RWPE1 (cell line): Measurements from ENCODE around the gene AKT1.

Experiments used
- CTCF ChIA-PET: fragments of 350-600 bp; sonication (Branson Sonifier 250); formaldehyde crosslinking; extraction: SDS; loops from one replicate; lab custom pipeline; 2021; lab: Yijun Ruan, JAX
- POLR2A ChIA-PET: fragments of 400-600 bp; formaldehyde crosslinking; extraction: SDS; loops from one replicate; lab custom pipeline; 2020; ENCODE audit warnings: antibody characterized with exemption; ENCODE audit not compliant: low non-redundant PET; lab: Yijun Ruan, JAX
- DNase-seq: peaks from one replicate; pipeline ENCODE4 v3.0.0; 2012; ENCODE audit warnings: low spot score
- H3K27ac ChIP-seq: fragments of 450-650 bp; 2 replicates; pipeline ENCODE4 v1.5.1; 2017
- TF ChIP-seq, protein P1 (sequence below): fragments of 450-650 bp; conservative IDR thresholded peaks from 2 replicates; pipeline ENCODE4 v1.5.1; 2017; ENCODE audit warnings: low read depth, mild to moderate bottlenecking

The AKT1 gene

DNA sequence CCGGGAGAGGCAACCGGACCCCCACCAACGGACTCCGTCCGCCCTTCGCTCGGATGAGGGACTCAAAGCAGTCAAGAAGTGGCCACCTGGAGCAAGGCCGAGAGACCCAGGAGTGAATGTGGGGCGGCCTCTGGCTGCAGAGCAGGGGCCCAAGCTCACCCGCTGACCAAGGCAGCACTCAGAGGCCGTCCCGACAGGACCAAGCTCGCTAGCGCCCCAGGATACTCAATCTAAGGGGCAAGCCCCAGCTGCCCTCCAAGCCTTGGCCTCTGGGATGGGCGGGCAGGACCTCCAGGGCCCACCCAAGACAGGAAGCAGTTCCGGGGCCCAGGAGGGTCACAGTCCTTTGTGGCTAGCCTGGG is 936 bp downstream of the AKT1 start:
- peak; percentile 31 for DNase-seq
- TF ChIP-seq, protein P1, sequence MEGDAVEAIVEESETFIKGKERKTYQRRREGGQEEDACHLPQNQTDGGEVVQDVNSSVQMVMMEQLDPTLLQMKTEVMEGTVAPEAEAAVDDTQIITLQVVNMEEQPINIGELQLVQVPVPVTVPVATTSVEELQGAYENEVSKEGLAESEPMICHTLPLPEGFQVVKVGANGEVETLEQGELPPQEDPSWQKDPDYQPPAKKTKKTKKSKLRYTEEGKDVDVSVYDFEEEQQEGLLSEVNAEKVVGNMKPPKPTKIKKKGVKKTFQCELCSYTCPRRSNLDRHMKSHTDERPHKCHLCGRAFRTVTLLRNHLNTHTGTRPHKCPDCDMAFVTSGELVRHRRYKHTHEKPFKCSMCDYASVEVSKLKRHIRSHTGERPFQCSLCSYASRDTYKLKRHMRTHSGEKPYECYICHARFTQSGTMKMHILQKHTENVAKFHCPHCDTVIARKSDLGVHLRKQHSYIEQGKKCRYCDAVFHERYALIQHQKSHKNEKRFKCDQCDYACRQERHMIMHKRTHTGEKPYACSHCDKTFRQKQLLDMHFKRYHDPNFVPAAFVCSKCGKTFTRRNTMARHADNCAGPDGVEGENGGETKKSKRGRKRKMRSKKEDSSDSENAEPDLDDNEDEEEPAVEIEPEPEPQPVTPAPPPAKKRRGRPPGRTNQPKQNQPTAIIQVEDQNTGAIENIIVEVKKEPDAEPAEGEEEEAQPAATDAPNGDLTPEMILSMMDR: no peak
- POLR2A ChIA-PET: interaction anchor here (0.9 kb wide), 1 partner anchor 31 kb away, joined by 4 read pairs; no protein-coding TSS in a partner anchor
- CTCF ChIA-PET: interaction anchor here (0.6 to 2.4 kb wide), 4 partner anchors 26 to 115 kb away, joined by 3 to 10 read pairs (median 4); no protein-coding TSS in a partner anchor
- H3K27ac ChIP-seq: peak overlapping the region; percentile 84

DNA sequence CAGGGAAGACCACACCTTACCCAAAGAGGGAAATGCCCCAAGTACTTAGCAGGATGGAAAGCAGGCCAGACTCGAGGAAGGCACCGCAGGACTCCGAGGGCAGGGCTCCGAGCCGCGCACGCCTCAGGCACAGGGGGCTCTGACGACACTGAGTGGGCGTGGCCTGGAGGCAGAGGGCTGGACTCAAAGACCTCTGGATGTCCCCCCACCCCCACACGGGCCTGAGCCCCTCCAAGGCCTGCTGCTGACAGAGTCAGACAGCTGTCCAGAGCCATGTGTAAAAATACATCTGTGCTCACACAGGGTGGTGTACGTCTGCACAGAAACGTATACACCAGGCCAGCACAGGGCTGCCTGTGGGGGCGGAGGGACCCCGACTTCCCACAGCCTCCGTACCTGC is 1.4 kb downstream of the AKT1 start:
- H3K27ac ChIP-seq: peak overlapping the region; percentile 84
- ChIA-PET CTCF (interaction anchor here (0.7 to 2.4 kb wide), 3 partner anchors 25 to 115 kb away, joined by 3 to 10 read pairs (median 3); no protein-coding TSS in a partner anchor), POLR2A (interaction anchor here (0.9 kb wide), 1 partner anchor 32 kb away, joined by 4 read pairs; no protein-coding TSS in a partner anchor)
- TF ChIP-seq, protein P1: no peak
- DNase-seq: peak; percentile 66

DNA sequence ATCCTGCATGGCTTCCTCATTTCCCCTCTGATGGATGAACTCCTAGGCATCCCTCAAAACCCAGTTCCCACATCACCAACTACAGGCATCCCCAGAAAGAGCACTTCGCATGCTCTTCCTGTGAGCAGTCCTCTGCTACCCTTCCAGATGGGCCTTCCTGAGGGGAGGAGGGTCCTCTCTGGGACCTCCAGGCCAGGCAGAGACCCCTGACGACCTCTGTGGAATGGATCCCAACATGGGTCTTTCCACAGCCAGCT is 1.9 kb downstream of the AKT1 start:
- TF ChIP-seq, protein P1: no peak
- ChIA-PET POLR2A (no interaction called here), CTCF (no interaction called here)
- DNase-seq: no peak
- peak overlapping the region; percentile 84 for H3K27ac ChIP-seq

DNA sequence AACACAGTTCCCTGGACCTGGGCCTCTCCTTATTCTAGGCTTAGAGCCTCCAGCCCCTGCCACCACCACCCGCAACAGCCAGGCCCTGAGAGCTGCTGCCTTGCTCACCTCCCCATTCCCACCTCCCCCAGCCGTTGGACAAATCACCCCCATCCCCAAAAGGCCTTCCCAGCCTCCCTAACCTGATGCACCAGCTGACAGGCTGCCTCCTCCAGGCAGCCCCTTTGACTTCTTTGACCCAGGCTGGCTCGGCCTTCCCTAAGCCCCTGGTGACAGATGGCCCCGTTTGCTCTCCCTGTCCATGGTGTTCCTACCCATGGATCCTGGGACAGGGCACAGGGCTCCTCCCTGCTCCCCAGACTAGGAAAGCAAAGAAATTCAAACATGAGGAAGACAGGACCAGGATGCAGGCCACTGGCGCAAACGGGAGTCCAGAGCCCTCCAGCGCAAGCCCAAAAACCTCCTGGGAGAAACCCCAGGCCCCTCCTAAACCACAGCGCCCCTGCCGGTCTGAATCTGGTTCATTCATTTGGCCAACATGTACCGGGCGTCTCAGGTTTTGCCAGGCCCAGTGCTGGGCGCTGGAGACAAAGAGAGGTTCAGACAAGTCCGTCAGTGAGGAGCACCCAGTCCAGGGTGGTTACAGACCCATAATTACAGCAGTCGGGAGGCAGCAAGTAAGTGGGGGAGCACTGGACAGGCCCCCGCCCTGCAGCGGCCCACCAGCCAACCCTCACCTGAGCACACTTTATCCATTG is 2.4 kb downstream of the AKT1 start:
- H3K27ac ChIP-seq: peak overlapping the region; percentile 84
- CTCF ChIA-PET: no interaction called here

DNA sequence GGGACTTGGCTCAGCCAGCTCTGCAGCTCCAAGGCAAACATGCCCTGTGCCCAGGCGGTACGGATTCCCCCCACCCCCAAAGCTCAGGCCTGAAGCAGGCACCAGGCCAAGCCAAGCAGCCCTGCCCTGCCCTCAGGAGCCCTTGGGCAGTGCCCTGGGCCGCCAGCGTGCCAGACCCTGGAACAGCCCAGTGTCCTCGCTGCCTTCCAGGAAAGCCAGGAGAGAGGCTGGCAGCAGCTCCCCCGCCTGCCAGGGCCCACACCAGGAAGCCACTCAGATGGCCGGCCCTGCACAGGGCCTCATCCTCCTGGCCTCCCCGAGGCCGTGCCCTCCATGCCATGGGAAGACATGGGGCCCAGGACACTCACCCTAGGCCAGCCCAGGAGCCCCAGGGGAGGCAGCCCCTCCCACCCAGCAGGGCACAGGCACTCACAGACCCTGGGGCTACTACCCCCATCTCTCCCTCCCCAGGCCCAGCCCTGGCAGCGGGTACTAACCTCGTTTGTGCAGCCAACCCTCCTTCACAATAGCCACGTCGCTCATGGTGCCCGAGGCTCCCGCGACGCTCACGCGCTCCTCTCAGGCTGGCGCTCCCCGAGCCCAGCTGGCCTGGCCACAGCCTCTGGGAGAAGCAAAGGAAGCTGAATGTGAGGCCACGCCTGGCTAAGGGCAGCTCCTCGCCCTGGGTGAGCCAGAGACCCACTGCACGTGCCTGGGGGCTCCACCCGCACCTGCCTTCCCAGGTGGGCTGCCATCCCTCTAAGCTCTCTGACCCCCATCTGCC is 3.3 kb downstream of the AKT1 start:
- CTCF ChIA-PET: interaction anchor here (0.6 kb wide), 1 partner anchor 23 kb away, joined by 6 read pairs; no protein-coding TSS in a partner anchor
- POLR2A ChIA-PET: no interaction called here
- no peak for DNase-seq
- peak overlapping the region; percentile 84 for H3K27ac ChIP-seq
- TF ChIP-seq, protein P1: no peak

More for the DNA sequence above, 2.4 kb downstream of the AKT1 start:
- no peak for DNase-seq
- POLR2A ChIA-PET: no interaction called here
- TF ChIP-seq, protein P1: no peak

DNA sequence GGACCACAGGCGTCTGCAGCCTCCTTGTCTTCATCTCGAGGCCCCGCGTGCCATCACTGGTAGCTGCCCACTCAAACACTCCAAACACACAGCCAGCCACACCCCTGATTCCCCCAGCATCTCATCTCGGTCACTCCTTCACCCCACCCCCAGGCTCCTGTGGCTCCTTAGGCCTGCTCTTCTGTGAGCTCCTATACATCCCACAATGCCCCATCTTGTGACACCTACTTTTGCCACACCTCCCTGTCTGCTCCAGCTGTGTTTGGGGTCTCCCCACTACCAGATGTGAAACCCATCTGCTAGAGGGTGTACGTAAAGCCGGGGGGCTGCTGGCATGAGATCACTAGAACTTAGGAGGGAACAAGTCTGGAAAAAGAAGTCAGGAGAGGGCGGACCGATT is 4.1 kb downstream of the AKT1 start:
- peak overlapping the region; percentile 84 for H3K27ac ChIP-seq
- CTCF ChIA-PET: interaction anchor here (0.6 to 0.9 kb wide), 2 partner anchors 23 to 35 kb away, joined by 3 to 6 read pairs; no protein-coding TSS in a partner anchor
- DNase-seq: no peak
- TF ChIP-seq, protein P1: no peak
- POLR2A ChIA-PET: no interaction called here
